Left lung (tissue), 10 donors: ENCODE data around the gene GALNT17. TPM values are rescaled to one million over a fixed set of nuclear protein-coding genes. Genes with fewer than 3 reads are reported as not detected.

Experiments
- ATAC-seq: fragments of 200-7000 bp; cut with Tn5 transposase; one replicate; pipeline ENCODE4 v1.9.1; 2020; ENCODE audit warnings: moderate library complexity
- DNase-seq, 4 donors: peaks; one replicate each; pipeline ENCODE4 v3.0.0-alpha.2; 2013 to 2020
- H3K27ac ChIP-seq, 2 donors: fragments of 200-600 bp; sonication (generic) in 1 of 2; one replicate each; pipeline versions ENCODE4 v1.5.0 to v1.8.0; 2020 to 2021
- H3K27me3 ChIP-seq, 2 donors: fragments of 200-600 bp; sonication (generic) in 1 of 2; one replicate each; pipeline versions ENCODE4 v1.5.0 to v1.8.0; 2020 to 2021
- H3K36me3 ChIP-seq, 2 donors: fragments of 200-600 bp; sonication (generic) in 1 of 2; one replicate each; pipeline versions ENCODE4 v1.5.0 to v1.8.0; 2020 to 2021
- H3K4me1 ChIP-seq, 2 donors: fragments of 200-600 bp; one replicate each; pipeline ENCODE4 v1.8.0; 2021
- H3K4me3 ChIP-seq, 2 donors: fragments of 200-600 bp; sonication (generic) in 1 of 2; one replicate each; pipeline versions ENCODE4 v1.5.0 to v1.8.0; 2020 to 2021; ENCODE audit warnings: mild to moderate bottlenecking in 1 of 2
- H3K9me3 ChIP-seq, 2 donors: fragments of 200-600 bp; sonication (generic) in 1 of 2; one replicate each; pipeline versions ENCODE4 v1.5.0 to v1.8.0; 2020 to 2021
- intact Hi-C, 2 donors: fragments of 100-400 bp; cut with DNase I; formaldehyde crosslinking; loops; one replicate each; pipeline versions ENCODE4 v1.11.2 to v1.14.2; 2022
- polyA plus RNA-seq, 6 donors: library from polyadenylated mRNA; unstranded; fragments of 120-200 nt; gene quantifications; one replicate each; pipeline ENCODE4 v1.2.1, GENCODE V29; 2013; ENCODE audit not compliant: insufficient read length in 6 of 6
- total RNA-seq, 2 donors: library from RNA; stranded (reverse); fragmentation: NEBNext Ultra II Directional; extraction: Animal tissue kit (Norgen Biotek cat#: 25700); gene quantifications; one replicate each; pipeline ENCODE4 v1.2.1, GENCODE V29; 2021
- TF ChIP-seq, protein P1 (sequence below), 2 donors: fragments of 200-600 bp; sonication (generic) in 1 of 2; IDR thresholded peaks; one replicate each; pipeline versions ENCODE4 v1.5.0 to v1.8.0; 2021; ENCODE audit warnings: antibody characterized with exemption in 2 of 2
- donor health status: DM: no; HTN: yes; CAD: no.
- donor health status: DM: no; HTN: no; CAD: no.

Gene GALNT17
- total and polyA plus RNA-seq, 8 donors: 2.4 to 19.1 (median 9.7) TPM

DNA sequence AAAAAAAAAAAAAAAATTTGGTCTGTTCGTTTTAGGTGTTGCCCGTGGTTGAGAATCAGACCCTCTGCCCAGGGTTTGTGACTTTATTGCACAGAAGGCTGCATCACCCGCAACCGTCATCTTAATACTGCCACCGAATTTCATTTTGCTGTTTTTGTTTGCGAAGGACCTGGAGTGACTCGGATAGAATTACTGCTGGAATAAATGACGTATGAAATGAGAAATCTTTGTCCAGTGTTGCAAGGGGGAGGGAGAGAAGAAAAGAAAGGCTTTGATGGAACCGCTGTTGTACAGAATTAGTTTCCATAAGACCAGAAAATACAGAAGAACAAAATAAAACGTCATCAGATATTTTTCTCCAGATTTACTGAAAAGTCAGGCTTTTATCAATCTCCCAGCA, 103.3 kb downstream of the GALNT17 start:
- ATAC-seq (no peak), DNase-seq (no peak)
- TF ChIP-seq, protein P1, sequence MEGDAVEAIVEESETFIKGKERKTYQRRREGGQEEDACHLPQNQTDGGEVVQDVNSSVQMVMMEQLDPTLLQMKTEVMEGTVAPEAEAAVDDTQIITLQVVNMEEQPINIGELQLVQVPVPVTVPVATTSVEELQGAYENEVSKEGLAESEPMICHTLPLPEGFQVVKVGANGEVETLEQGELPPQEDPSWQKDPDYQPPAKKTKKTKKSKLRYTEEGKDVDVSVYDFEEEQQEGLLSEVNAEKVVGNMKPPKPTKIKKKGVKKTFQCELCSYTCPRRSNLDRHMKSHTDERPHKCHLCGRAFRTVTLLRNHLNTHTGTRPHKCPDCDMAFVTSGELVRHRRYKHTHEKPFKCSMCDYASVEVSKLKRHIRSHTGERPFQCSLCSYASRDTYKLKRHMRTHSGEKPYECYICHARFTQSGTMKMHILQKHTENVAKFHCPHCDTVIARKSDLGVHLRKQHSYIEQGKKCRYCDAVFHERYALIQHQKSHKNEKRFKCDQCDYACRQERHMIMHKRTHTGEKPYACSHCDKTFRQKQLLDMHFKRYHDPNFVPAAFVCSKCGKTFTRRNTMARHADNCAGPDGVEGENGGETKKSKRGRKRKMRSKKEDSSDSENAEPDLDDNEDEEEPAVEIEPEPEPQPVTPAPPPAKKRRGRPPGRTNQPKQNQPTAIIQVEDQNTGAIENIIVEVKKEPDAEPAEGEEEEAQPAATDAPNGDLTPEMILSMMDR (IDR thresholded peaks at IDR 0.05): no peak
- intact Hi-C loops: no loop called here
- Histone ChIP-seq H3K36me3 (no peaks in the 10 kb centered on the region), H3K9me3 (peaks cover 0 to 24% of the 10 kb centered on the region in 2 donors), H3K4me3 (no peak overlapping the region), H3K4me1 (no peaks in the 10 kb centered on the region), H3K27me3 (no peaks in the 10 kb centered on the region), H3K27ac (no peak overlapping the region)

DNA sequence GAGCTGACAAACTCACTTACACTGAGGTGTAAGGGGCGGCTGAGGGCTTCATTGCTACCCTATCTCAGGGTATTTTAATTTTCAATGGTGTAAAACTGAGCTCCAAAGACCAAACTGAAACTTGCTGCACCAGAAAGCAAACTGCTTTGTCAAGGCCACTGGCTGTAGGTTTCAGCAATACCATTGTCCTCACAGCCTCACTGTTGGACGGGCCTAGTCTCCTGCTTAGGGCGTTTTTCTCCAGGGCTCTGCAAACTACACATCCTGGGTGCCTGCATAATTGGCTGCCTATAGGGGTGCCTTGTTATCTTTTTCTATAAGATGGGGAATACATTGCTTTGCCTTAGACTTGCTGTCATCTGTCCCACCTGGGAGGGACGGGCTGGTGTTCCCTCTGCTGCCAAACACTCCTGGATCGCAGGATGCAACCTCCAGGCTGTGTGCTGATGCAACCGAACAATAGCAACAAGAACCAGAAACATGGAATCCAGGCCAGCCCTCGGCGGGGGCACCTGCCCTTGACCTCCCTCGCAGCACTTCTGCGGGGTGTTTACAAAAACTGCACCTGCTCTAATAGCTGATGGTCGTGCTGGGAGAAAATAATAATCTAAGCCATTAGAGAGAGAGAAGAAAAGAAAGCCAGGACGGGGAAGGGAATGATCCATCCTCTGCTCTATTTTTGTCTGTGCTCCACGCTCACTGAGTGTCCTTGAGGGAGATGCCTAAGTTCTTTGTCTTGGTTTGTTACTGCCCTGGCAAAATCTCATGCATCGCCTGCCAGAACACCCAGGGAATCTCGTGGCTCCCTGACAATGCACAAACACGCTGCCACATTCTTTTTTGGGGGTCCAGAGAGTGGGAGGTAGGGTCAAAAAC, 104.5 kb downstream of the GALNT17 start:
- Histone ChIP-seq H3K27ac (no peak overlapping the region), H3K4me1 (no peaks in the 10 kb centered on the region), H3K4me3 (no peak overlapping the region), H3K9me3 (peaks cover 0 to 14% of the 10 kb centered on the region in 2 donors), H3K36me3 (no peaks in the 10 kb centered on the region), H3K27me3 (no peaks in the 10 kb centered on the region)
- ATAC-seq (no peak), DNase-seq (no peak)
- intact Hi-C loops: no loop called here
- TF ChIP-seq, protein P1 (IDR thresholded peaks at IDR 0.05): no peak

- no peak overlapping the region for H3K4me3 ChIP-seq
- H3K4me1 ChIP-seq: no peaks in the 10 kb centered on the region
- TF ChIP-seq, protein P1 (IDR thresholded peaks at IDR 0.05): no peak
- H3K9me3 ChIP-seq: peaks cover 0 to 9% of the 10 kb centered on the region in 2 donors
- intact Hi-C loops: no loop called here
- H3K36me3 ChIP-seq: no peaks in the 10 kb centered on the region
- DNase-seq (peak in 1 of 4 donors; percentile 32), ATAC-seq (peak; percentile 33)
- H3K27me3 ChIP-seq: no peaks in the 10 kb centered on the region
- H3K27ac ChIP-seq: no peak overlapping the region
Observed at GRCh38 chr7:71237945-71238344, 106.0 kb downstream of the GALNT17 start.

GRCh38 chr7:71238581-71239295, 106.8 kb downstream of the GALNT17 start:
- no peaks in the 10 kb centered on the region for H3K36me3 ChIP-seq
- H3K4me1 ChIP-seq: no peaks in the 10 kb centered on the region
- intact Hi-C loops: no loop called here
- H3K27me3 ChIP-seq: no peaks in the 10 kb centered on the region
- H3K9me3 ChIP-seq: peaks cover 0 to 7% of the 10 kb centered on the region in 2 donors
- DNase-seq (no peak), ATAC-seq (no peak)
- TF ChIP-seq, protein P1 (IDR thresholded peaks at IDR 0.05): no peak
- no peak overlapping the region for H3K27ac ChIP-seq
- H3K4me3 ChIP-seq: no peak overlapping the region
